Measurements from ENCODE around the gene RPL36.
"Not testable (repeated sequence)": the region's sequence is repeated elsewhere in the genome, so short reads cannot be mapped to it uniquely, and the experiment has no call there.

Gene RPL36

GRCh38 chr19:5674714-5675113, 15.4 kb upstream of the RPL36 start:
- DNase-seq (ENCODE audit: low read depth in 2 of 2) = no peak

GRCh38 chr19:5676105-5676771, 13.9 kb upstream of the RPL36 start:
- no peak for DNase-seq (ENCODE audit: low read depth in 2 of 2)

GRCh38 chr19:5676772-5677105, 13.4 kb upstream of the RPL36 start:
- no peak for DNase-seq (ENCODE audit: low read depth in 2 of 2)

GRCh38 chr19:5677136-5677535, 13.0 kb upstream of the RPL36 start:
- no peak for DNase-seq (ENCODE audit: low read depth in 2 of 2)

- no peak for DNase-seq (ENCODE audit: low read depth in 2 of 2)
These were observed 12.5 kb upstream of the RPL36 start for GRCh38 chr19:5677580-5677979.

- no peak for DNase-seq (ENCODE audit: low read depth in 2 of 2)
These were observed 11.9 kb upstream of the RPL36 start for GRCh38 chr19:5678071-5678718.

GRCh38 chr19:5679289-5680083, 10.6 kb upstream of the RPL36 start:
- DNase-seq (ENCODE audit: low read depth in 2 of 2) = no peak

GRCh38 chr19:5680084-5680436, 10.0 kb upstream of the RPL36 start:
- no peak for DNase-seq (ENCODE audit: low read depth in 2 of 2)

GRCh38 chr19:5680437-5681368, 9.4 kb upstream of the RPL36 start, which contains the start of the genes HSD11B1L and MICOS13:
HSD11B1L (plus strand) TSS chr19:5681027; CDS start chr19:5684833, 3,806 bp downstream.
MICOS13 (minus strand) TSS chr19:5680516; CDS start chr19:5680486, 30 bp downstream.
- peak; percentile 97 to 98 for DNase-seq (ENCODE audit: low read depth in 2 of 2)

- DNase-seq (ENCODE audit: low read depth in 2 of 2) = no peak
These were observed 8.5 kb upstream of the RPL36 start for GRCh38 chr19:5681391-5682106.

- DNase-seq (ENCODE audit: low read depth in 2 of 2) = no peak
These were observed 8.0 kb upstream of the RPL36 start for GRCh38 chr19:5682107-5682482.

- DNase-seq (ENCODE audit: low read depth in 2 of 2) = no peak
These were observed 6.8 kb upstream of the RPL36 start for GRCh38 chr19:5683177-5683886.

GRCh38 chr19:5684694-5685430, 5.2 kb upstream of the RPL36 start:
- DNase-seq (ENCODE audit: low read depth in 2 of 2) = no peak

GRCh38 chr19:5686326-5686646, 3.8 kb upstream of the RPL36 start:
- no peak for DNase-seq (ENCODE audit: low read depth in 2 of 2)

- peak; percentile 90 to 93 for DNase-seq (ENCODE audit: low read depth in 2 of 2)
These were observed 3.3 kb upstream of the RPL36 start for GRCh38 chr19:5686647-5687359.

- no peak for DNase-seq (ENCODE audit: low read depth in 2 of 2)
These were observed 2.5 kb upstream of the RPL36 start for GRCh38 chr19:5687360-5688198.

- not testable (repeated sequence) for DNase-seq (ENCODE audit: low read depth in 2 of 2)
These were observed 1.7 kb upstream of the RPL36 start for GRCh38 chr19:5688262-5688881.

All from stimulated activated CD8-positive, alpha-beta memory T cell treated with anti-CD3 and anti-CD28 coated beads, Interleukin-7, amount 100 ng/mL, for 4 hours (primary cell).